A549 (cell line): Measurements from ENCODE around the gene ACVR1C. TPM values are rescaled to one million over a fixed set of nuclear protein-coding genes. Genes with fewer than 3 reads are reported as not detected.

Source experiments
- ATAC-seq, 2 experiments: fragments of 200-7000 bp in 1 of 2; fragments of >200 bp in 1 of 2; cut with Nextera tagmentation in 1 of 2; cut with Tn5 transposase in 1 of 2; 3 replicates each; pipeline versions ENCODE4 v1.8.0 to v1.9.1; 2018 to 2020; ENCODE audit warnings: mild to moderate bottlenecking in 1 of 2, moderate library complexity in 1 of 2
- CTCF ChIA-PET: fragments of 300-600 bp; sonication (Branson Sonifier 250); formaldehyde crosslinking; extraction: SDS; loops from one replicate; lab custom pipeline; 2021; ENCODE audit warnings: antibody characterized with exemption, inconsistent platforms; lab: Yijun Ruan, JAX
- POLR2A ChIA-PET: fragments of 350-600 bp; formaldehyde crosslinking; extraction: SDS; loops from one replicate; lab custom pipeline; 2021; ENCODE audit warnings: antibody characterized with exemption, inconsistent platforms; lab: Yijun Ruan, JAX
- DNase-seq, 2 experiments: peaks; one replicate each; pipeline versions ENCODE4 v3.0.0 to v3.0.0-alpha.2; 2011 to 2016; ENCODE audit warnings: low read depth in 1 of 2, low spot score in 1 of 2
- FAIRE-seq: peaks from 2 replicates; lab custom pipeline; 2011; peaks lifted over from hg19 to GRCh38; lab: Jason Lieb, UNC
- H3K27ac ChIP-seq, 2 experiments: fragments of >200 bp; sonication (Bioruptor Twin); formaldehyde crosslinking; 3 replicates each; pipeline ENCODE4 v1.5.1; 2016 to 2017
- H3K4me1 ChIP-seq: fragments of >200 bp; sonication (Bioruptor Twin); formaldehyde crosslinking; 3 replicates; pipeline ENCODE4 v1.6.1; 2016
- H3K4me2 ChIP-seq: fragments of >200 bp; sonication (Bioruptor Twin); formaldehyde crosslinking; 3 replicates; pipeline ENCODE4 v1.6.1; 2016
- H3K4me3 ChIP-seq: fragments of >200 bp; sonication (Bioruptor Twin); formaldehyde crosslinking; 3 replicates; pipeline ENCODE4 v1.5.1; 2016
- H3K9me3 ChIP-seq: fragments of >200 bp; sonication (Bioruptor Twin); formaldehyde crosslinking; 3 replicates; pipeline ENCODE4 v1.6.1; 2016
- BCL3 ChIP-seq: fragments of >200 bp; sonication (Bioruptor Twin); formaldehyde crosslinking; IDR thresholded peaks from 3 replicates; pipeline ENCODE4 v1.6.1; 2016
- BHLHE40 ChIP-seq: IDR thresholded peaks from 2 replicates; pipeline ENCODE4 v1.6.1; 2012; ENCODE audit warnings: low read depth, low read length, inconsistent platforms
- CHD4 ChIP-seq: fragments of 200-600 bp; sonication (generic); IDR thresholded peaks from 2 replicates; pipeline ENCODE4 v1.6.1; 2016; ENCODE audit warnings: antibody characterized with exemption, mild to moderate bottlenecking, borderline replicate concordance
- EP300 ChIP-seq, 2 experiments: fragments of >200 bp; sonication (Bioruptor Twin); formaldehyde crosslinking; IDR thresholded peaks; 2 replicates in 1 of 2; 3 replicates in 1 of 2; pipeline ENCODE4 v1.6.1; 2016 to 2017
- FOSB ChIP-seq: fragments of 250-450 bp; sonication (Bioruptor Pico); IDR thresholded peaks from 2 replicates; pipeline ENCODE4 v1.5.0; 2020; ENCODE audit warnings: mild to moderate bottlenecking, moderate library complexity
- FOSL2 ChIP-seq, 2 experiments: fragments of 450-650 bp in 1 of 2; fragments of >200 bp in 1 of 2; sonication (Bioruptor Twin) in 1 of 2; formaldehyde crosslinking; IDR thresholded peaks; 2 replicates each; pipeline versions ENCODE4 v1.5.0 to v1.6.1; 2016 to 2020; ENCODE audit warnings: mild to moderate bottlenecking in 1 of 2, moderate library complexity in 1 of 2
- FOXS1 ChIP-seq: fragments of 250-450 bp; sonication (Bioruptor Pico); IDR thresholded peaks from 2 replicates; pipeline ENCODE4 v1.5.0; 2020; ENCODE audit warnings: mild to moderate bottlenecking, moderate library complexity
- JUN ChIP-seq, 2 experiments: fragments of >200 bp; sonication (Bioruptor Twin); formaldehyde crosslinking; IDR thresholded peaks; 2 replicates in 1 of 2; 3 replicates in 1 of 2; pipeline ENCODE4 v1.6.1; 2016 to 2017
- JUNB ChIP-seq: fragments of >200 bp; sonication (Bioruptor Twin); formaldehyde crosslinking; IDR thresholded peaks from 2 replicates; pipeline ENCODE4 v1.6.1; 2016
- KDM1A ChIP-seq: fragments of 200-600 bp; sonication (generic); IDR thresholded peaks from 2 replicates; pipeline ENCODE4 v1.6.1; 2016; ENCODE audit warnings: low read depth, mild to moderate bottlenecking
- KDM5A ChIP-seq: fragments of 200-600 bp; sonication (generic); IDR thresholded peaks from 2 replicates; pipeline ENCODE4 v1.6.1; 2016; ENCODE audit warnings: antibody characterized with exemption, mild to moderate bottlenecking
- NFE2L2 ChIP-seq: fragments of 150-350 bp; conservative IDR thresholded peaks from 2 replicates; pipeline ENCODE4 v1.6.1; 2014; ENCODE audit warnings: low read length
- POLR2AphosphoS2 ChIP-seq: conservative IDR thresholded peaks from 2 replicates; pipeline ENCODE4 v1.6.1; 2012; ENCODE audit warnings: low read length, improper control_type of control experiment, inconsistent platforms
- RARB ChIP-seq: fragments of 250-450 bp; sonication (Bioruptor Pico); IDR thresholded peaks from 2 replicates; pipeline ENCODE4 v1.8.0; 2021; ENCODE audit warnings: mild to moderate bottlenecking, moderate library complexity
- RCOR1 ChIP-seq: fragments of 150-350 bp; IDR thresholded peaks from 2 replicates; pipeline ENCODE4 v1.6.1; 2014; ENCODE audit warnings: antibody characterized with exemption, low read length, low read depth
- REST ChIP-seq: fragments of 200-600 bp; sonication (generic); IDR thresholded peaks from 2 replicates; pipeline ENCODE4 v1.6.1; 2016; ENCODE audit warnings: antibody characterized with exemption, mild to moderate bottlenecking, moderate library complexity
- RNF2 ChIP-seq: fragments of 200-600 bp; sonication (generic); IDR thresholded peaks from 2 replicates; pipeline ENCODE4 v1.6.1; 2016; ENCODE audit warnings: low read depth, mild to moderate bottlenecking, antibody characterized with exemption, moderate library complexity, borderline replicate concordance
- TFCP2L1 ChIP-seq: fragments of 250-450 bp; sonication (Bioruptor Pico); IDR thresholded peaks from 2 replicates; pipeline ENCODE4 v1.5.0; 2021; ENCODE audit warnings: mild to moderate bottlenecking
- ZFP36 ChIP-seq: fragments of 450-650 bp; IDR thresholded peaks from 2 replicates; pipeline ENCODE4 v1.6.1; 2014; ENCODE audit warnings: borderline replicate concordance; ENCODE audit not compliant: partially characterized antibody
- WGBS: methylation state at CpG from one replicate; pipeline ENCODE4 v1.1.6; 2017; ENCODE audit errors: missing lambda C conversion rate; 5-methylcytosine and 5-hydroxymethylcytosine counted together
- polyA plus RNA-seq, 4 experiments: library from polyadenylated mRNA; depleted of rRNA in 3 of 4; stranded (reverse); fragments of >200 nt; fragmentation: RNase III in 1 of 4; extraction: RNeasy Plus Mini Kit Qiagen cat#74134 plus additional on column Dnase treatment in 1 of 4; gene quantifications; 2 replicates in 3 of 4; 3 replicates in 1 of 4; pipeline ENCODE4 v1.2.3, GENCODE V29; 2011 to 2017
- TF ChIP-seq, protein P1 (sequence below): fragments of >200 bp; sonication (Bioruptor Twin); formaldehyde crosslinking; IDR thresholded peaks from 3 replicates; pipeline ENCODE4 v1.5.1; 2016

Gene ACVR1C
- polyA plus RNA-seq, 2 of the 4 experiments (the other 2 are of a cell fraction): 0.06 TPM; not detected in 1

DNA sequence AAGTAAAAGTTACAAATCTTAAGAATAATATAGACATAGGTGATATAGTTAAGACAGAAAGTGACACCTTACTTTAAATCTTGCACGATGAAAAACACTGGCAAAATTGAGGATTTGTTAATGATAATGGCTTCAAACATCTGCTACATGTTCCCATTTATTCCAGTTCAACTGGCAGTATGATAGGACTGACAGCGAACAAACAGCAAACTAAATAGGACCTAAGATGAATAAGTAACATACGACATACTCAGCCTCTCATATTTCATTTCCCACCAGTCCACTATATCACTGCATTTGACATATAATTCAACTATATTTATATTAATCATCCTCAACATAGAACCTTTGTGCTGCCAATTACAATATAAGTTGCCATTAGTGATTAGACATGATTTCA lies 36.3 kb downstream of the ACVR1C start:
- TF ChIP-seq TFCP2L1 (CRISPR knock-in tag): no peak
- no peak for TF ChIP-seq RARB
- TF ChIP-seq FOSL2 (IDR thresholded peaks at IDR 0.05): no peak
- TF ChIP-seq FOSL2 (CRISPR knock-in tag; IDR thresholded peaks at IDR 0.05): no peak
- no peak for TF ChIP-seq POLR2AphosphoS2
- no peak for TF ChIP-seq JUNB
- TF ChIP-seq FOSB (CRISPR knock-in tag): no peak
- TF ChIP-seq FOXS1 (CRISPR knock-in tag): no peak
- TF ChIP-seq KDM5A: no peak
- TF ChIP-seq BHLHE40: no peak
- Histone ChIP-seq H3K9me3 (no peaks in the 10 kb centered on the region), H3K4me3 (no peak overlapping the region), H3K4me1 (no peaks in the 10 kb centered on the region), H3K4me2 (no peak overlapping the region), H3K27ac (no peak overlapping the region)
- DNase-seq (no peak), FAIRE-seq (no peak), ATAC-seq (no peak)
- 42% methylated on average over 3 of the region's 3 CpGs for WGBS
- ChIA-PET POLR2A (no interaction called here), CTCF (no interaction called here)

DNA sequence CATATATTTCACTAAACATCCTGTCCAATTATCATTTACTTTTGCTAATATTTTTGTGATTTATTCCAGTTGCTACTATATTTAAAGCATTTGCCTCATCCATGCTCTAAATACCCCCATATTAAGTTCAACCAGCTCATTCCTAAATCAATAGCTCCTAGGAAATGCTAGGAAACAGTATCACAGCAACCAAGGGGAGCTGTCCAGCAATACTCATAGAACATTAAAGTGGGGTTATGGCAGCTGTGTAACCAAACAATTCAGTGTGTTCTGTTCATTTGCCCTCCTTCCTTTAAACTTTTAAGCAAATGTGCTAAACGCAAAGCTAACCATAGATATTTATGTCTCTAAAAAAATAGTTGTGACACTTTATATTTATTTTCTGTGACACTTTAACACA lies 41.1 kb downstream of the ACVR1C start:
- CTCF ChIA-PET: interaction anchor here (0.8 kb wide), 1 partner anchor 222 kb away, joined by 4 read pairs; no protein-coding TSS in a partner anchor
- TF ChIP-seq REST: peak; percentile 71; the same call in 1 of the 2 replicates
- TF ChIP-seq ZFP36: no peak
- no peak for TF ChIP-seq CHD4
- TF ChIP-seq NFE2L2: no peak
- H3K4me3 ChIP-seq: no peak overlapping the region
- H3K9me3 ChIP-seq: no peaks in the 10 kb centered on the region
- H3K4me1 ChIP-seq: no peaks in the 10 kb centered on the region
- H3K27ac ChIP-seq: no peak overlapping the region
- H3K4me2 ChIP-seq: no peak overlapping the region
- 52% methylated on average over 1 of the region's 1 CpG for WGBS
- POLR2A ChIA-PET: no interaction called here
- FAIRE-seq (no peak), DNase-seq (no peak), ATAC-seq (no peak)

GRCh38 chr2:157574165-157574564 lies 54.5 kb downstream of the ACVR1C start:
- no peak overlapping the region for H3K27ac ChIP-seq
- no peak for FAIRE-seq

DNA sequence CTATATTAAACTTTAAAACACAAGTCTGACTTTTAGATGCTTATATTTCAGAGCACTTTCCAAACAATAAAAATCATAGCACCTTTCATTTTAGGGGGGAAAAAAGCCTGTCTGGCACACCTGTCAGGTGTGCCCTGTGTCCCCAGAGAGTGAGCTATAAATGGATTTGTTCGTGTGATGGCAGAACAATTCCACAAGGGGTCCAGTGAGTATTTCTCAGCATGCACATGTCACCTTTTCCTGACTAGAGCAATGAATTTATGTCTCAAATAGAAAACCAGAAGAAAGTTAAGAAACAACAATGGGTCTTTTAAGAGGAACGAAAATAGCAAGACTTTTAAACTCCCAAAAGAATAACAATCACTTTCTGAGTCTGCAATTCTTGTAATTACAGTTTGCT lies 55.9 kb downstream of the ACVR1C start:
- ATAC-seq: peak in 1 of 2 experiments; percentile 76; a peak in 3 of 6 replicates
- under 1% methylated on average over 2 of the region's 2 CpGs for WGBS
- Histone ChIP-seq H3K4me1 (no peaks in the 10 kb centered on the region), H3K9me3 (no peaks in the 10 kb centered on the region), H3K4me3 (no peak overlapping the region), H3K4me2 (no peak overlapping the region), H3K27ac (no peak overlapping the region)
- DNase-seq: peak; percentile 6 to 36
- no peak for FAIRE-seq
- ChIA-PET POLR2A (interaction anchor here (0.7 kb wide), 1 partner anchor 452 kb away, joined by 3 read pairs; no protein-coding TSS in a partner anchor), CTCF (no interaction called here)
- TF ChIP-seq RNF2 (no peak), RCOR1 (no peak), BCL3 (no peak), REST (no peak), JUNB (no peak), KDM1A (no peak), ZFP36 (no peak), JUN (IDR thresholded peaks at IDR 0.05) (no peak)
- TF ChIP-seq, protein P1, sequence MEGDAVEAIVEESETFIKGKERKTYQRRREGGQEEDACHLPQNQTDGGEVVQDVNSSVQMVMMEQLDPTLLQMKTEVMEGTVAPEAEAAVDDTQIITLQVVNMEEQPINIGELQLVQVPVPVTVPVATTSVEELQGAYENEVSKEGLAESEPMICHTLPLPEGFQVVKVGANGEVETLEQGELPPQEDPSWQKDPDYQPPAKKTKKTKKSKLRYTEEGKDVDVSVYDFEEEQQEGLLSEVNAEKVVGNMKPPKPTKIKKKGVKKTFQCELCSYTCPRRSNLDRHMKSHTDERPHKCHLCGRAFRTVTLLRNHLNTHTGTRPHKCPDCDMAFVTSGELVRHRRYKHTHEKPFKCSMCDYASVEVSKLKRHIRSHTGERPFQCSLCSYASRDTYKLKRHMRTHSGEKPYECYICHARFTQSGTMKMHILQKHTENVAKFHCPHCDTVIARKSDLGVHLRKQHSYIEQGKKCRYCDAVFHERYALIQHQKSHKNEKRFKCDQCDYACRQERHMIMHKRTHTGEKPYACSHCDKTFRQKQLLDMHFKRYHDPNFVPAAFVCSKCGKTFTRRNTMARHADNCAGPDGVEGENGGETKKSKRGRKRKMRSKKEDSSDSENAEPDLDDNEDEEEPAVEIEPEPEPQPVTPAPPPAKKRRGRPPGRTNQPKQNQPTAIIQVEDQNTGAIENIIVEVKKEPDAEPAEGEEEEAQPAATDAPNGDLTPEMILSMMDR: 0 out of 3 replicates have a peak, but pooled peaks have one; percentile 8

More at GRCh38 chr2:157574165-157574564, 54.5 kb downstream of the ACVR1C start:
- no peaks in the 10 kb centered on the region for H3K9me3 ChIP-seq
- no peaks in the 10 kb centered on the region for H3K4me1 ChIP-seq
- no peak overlapping the region for H3K4me2 ChIP-seq
- ChIA-PET CTCF (interaction anchor here (1.1 to 1.4 kb wide), 2 partner anchors 13 to 466 kb away, joined by 4 read pairs; no protein-coding TSS in a partner anchor), POLR2A (no interaction called here)
- no peak overlapping the region for H3K4me3 ChIP-seq
- ATAC-seq: no peak
- no peak for DNase-seq
- TF ChIP-seq ZFP36 (no peak), EP300 (IDR thresholded peaks at IDR 0.05) (no peak)
